ENCODE results near the gene GPR135.

The GPR135 gene

GRCh38 chr14:59424341-59425071 is 40.7 kb downstream of the GPR135 start:
- DNase-seq (ENCODE audit: low read depth in 2 of 2) = no peak

DNA sequence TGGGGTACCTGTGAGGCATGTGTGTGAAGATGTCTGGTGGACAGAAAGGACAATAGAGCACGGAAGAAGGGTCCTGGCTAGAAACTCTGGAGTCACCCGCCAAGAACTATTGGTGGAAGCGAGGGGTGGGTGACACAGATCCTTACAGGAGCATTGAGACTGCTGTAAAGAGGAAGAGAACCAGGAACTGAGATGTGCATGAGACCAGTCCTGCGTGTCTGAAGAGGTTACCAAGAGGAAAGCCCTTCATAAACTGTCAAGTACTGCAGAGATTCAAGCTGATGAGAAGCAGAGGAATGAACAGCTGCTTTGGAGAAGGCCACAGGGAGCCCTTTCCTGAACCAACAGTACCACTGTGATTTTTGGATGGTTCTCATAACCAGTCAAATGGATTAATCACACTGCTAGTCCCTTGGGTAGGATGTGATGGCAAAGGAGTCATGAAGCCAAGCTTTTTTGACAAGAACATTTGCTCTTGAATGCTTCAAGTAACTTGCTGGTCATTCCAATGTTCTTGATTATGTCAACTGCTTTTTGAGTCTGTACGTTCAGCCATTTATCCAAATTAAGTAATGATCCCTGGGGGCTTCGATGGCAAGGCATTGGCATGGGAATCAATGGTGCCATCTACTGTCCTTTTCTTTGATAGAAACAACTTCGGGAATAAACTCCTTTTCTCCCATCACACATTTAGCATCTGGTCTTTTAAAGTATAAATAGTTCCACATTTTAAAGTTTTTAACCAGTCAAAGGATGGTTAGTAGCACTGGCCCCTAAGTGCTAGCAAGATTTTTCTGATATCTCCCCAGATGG is 42.9 kb downstream of the GPR135 start:
- DNase-seq (ENCODE audit: low read depth in 2 of 2) = no peak

- DNase-seq (ENCODE audit: low read depth in 2 of 2) = no peak
These were observed 45.9 kb downstream of the GPR135 start for GRCh38 chr14:59419303-59419702.

DNA sequence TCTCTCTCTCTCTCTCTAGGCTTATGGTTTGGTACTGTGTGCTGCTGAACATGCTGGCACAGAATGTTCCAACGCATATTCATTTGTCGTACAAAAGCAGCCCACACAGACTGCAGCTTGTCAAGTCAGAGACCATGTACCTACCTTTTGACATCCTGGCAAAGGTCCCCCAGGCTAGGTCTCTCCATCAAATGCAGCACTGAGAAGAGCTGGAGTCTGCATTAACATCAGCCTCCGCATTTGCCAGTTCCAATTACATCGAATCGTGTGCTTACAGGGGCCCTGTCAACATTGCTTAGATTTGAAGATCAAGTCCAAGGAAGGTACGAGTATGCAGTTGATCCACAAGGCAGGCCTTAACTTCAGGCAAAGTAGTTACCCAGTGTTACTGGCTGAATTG is 47.9 kb downstream of the GPR135 start:
- DNase-seq (ENCODE audit: low read depth in 2 of 2) = no peak

DNA sequence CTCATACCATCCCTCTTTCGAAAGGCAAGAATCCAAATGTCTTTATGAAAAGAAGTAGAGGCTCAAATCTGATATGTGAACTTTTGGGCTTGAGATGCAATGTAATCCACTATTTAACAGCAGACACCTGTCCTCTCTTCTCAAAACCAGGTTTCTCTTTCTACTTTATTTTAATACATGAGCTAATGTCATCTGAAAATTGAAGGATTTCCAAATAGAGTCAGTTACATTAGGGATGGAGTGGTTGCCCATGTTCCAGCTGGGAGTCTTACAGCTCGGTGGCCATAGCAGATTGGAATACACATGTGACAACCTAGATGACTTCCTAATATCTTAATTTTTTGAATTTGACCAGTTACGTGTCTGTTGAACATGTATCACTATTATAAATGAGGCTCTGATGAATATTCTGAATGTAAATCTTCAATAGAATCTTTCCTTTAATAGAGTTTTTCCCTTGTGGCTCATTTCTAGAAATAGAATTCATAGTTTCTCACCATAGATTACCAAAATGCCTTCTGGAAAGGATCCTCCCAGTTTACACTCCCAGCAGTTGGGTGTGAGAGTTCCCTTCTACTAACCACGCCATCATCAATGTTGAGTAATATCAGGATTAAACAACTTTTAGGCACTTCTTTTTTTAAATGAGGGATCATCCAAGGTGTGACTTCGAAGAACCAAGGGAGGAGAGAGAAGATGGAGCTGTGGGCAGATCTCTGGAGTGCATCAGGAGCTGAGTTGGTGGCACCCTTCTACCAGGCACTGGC is 49.2 kb downstream of the GPR135 start:
- no peak for DNase-seq (ENCODE audit: low read depth in 2 of 2)
